Loucy (cell line): Measurements from ENCODE around the gene TBCD.

Source experiments
- EZH2phosphoT487 ChIP-seq: fragments of 200-600 bp; IDR thresholded peaks from 2 replicates; pipeline ENCODE4 v1.6.1; 2018; ENCODE audit warnings: antibody characterized with exemption, mild to moderate bottlenecking, moderate library complexity, borderline replicate concordance
- TF ChIP-seq, protein P1 (sequence below): fragments of 200-600 bp; sonication (generic); conservative IDR thresholded peaks from 2 replicates; pipeline ENCODE4 v1.5.1; 2014; ENCODE audit warnings: mild to moderate bottlenecking, antibody characterized with exemption, low read length

DNA sequence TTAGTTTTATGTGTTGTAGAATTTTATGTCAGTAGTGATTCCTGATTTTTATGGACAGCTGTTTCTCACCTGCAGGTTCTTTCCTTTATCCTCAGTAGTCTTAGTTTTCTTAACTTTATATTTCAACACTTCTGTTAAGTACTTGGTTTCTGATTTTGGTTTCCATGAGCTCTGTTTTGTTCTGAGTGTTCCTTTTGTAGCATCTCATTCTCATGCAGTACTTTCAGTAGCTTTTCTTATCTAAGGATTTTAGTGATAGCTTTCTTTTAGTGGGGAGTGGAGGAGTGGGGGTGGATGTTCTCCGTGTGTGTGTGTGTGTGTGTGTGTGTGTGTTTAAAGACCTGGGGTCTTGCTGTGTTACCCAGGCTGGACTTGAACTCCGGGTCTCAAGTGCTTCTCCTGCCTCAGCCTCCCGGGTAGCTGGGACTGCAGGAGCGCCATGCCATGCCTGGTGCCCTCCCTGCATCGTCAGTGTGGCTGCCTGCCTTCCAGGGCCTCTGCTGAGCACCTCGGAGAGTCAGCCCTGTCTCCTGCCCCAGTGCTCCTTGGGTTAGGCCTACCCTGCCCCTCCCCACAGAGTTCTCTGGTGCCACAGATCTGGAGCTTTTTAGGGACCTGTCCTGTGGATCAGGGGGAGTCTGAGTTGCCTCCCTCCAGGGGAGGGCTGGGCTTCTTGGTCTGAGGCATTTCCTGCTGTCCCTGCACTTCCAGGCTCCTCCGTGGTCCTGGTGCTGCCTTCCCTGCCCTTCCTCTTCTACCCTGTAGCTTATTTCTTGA, 92.2 kb downstream of the TBCD start:
- TF ChIP-seq, protein P1, sequence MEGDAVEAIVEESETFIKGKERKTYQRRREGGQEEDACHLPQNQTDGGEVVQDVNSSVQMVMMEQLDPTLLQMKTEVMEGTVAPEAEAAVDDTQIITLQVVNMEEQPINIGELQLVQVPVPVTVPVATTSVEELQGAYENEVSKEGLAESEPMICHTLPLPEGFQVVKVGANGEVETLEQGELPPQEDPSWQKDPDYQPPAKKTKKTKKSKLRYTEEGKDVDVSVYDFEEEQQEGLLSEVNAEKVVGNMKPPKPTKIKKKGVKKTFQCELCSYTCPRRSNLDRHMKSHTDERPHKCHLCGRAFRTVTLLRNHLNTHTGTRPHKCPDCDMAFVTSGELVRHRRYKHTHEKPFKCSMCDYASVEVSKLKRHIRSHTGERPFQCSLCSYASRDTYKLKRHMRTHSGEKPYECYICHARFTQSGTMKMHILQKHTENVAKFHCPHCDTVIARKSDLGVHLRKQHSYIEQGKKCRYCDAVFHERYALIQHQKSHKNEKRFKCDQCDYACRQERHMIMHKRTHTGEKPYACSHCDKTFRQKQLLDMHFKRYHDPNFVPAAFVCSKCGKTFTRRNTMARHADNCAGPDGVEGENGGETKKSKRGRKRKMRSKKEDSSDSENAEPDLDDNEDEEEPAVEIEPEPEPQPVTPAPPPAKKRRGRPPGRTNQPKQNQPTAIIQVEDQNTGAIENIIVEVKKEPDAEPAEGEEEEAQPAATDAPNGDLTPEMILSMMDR: no peak
- TF ChIP-seq EZH2phosphoT487: no peak
